Astrocyte (in vitro differentiated cells and primary cell): Measurements from ENCODE around the gene CARD8. TPM values are rescaled to one million over a fixed set of nuclear protein-coding genes. Genes with fewer than 3 reads are reported as not detected.

ENCODE experiments used
- total RNA-seq: library from RNA; stranded (reverse); gene quantifications from 2 replicates; pipeline ENCODE4 v1.2.1, GENCODE V29; 2021

The CARD8 gene
- total RNA-seq, 1 donor from 2014 or later, result 26.3 TPM

Other genes with a start within 250 kb of the CARD8 start
- not detected in 2 replicates for gene CABP5, start 211.8 kb downstream of the CARD8 start, total RNA-seq
- 4.1 TPM in 2 replicates for gene PLA2G4C, start 145.1 kb downstream of the CARD8 start, total RNA-seq
- gene LIG1, start 85.6 kb downstream of the CARD8 start, total RNA-seq, result 16.8 and 19.2 TPM in 2 replicates
- 4.7 TPM in 2 replicates for gene ZSWIM9, start 85.2 kb downstream of the CARD8 start, total RNA-seq
- 7.6 and 19.6 TPM in 2 replicates for gene ZNF114, start 14.2 kb upstream of the CARD8 start, total RNA-seq
- gene EMP3, start 69.6 kb upstream of the CARD8 start, total RNA-seq, result 199 and 217 TPM in 2 replicates
- 8.7 and 10.5 TPM in 2 replicates for gene TMEM143, start 108.0 kb upstream of the CARD8 start, total RNA-seq
- gene SYNGR4, start 108.5 kb upstream of the CARD8 start, total RNA-seq, result not detected in 2 replicates
- gene KDELR1, start 135.6 kb upstream of the CARD8 start, total RNA-seq, result 370 and 396 TPM in 2 replicates
- gene GRIN2D, start 137.8 kb upstream of the CARD8 start, total RNA-seq, result 6.2 and 9.3 TPM in 2 replicates
- 35.6 and 41.4 TPM in 2 replicates for gene GRWD1, start 190.1 kb upstream of the CARD8 start, total RNA-seq
- gene KCNJ14, start 199.7 kb upstream of the CARD8 start, total RNA-seq, result 1.4 TPM in 2 replicates
- gene CYTH2, start 213.5 kb upstream of the CARD8 start, total RNA-seq, result 62.4 and 67.1 TPM in 2 replicates